ENCODE measurements around the gene MIA2. TPM values are rescaled to one million over a fixed set of nuclear protein-coding genes. Genes with fewer than 3 reads are reported as not detected.
"Not testable (repeated sequence)": the region's sequence is repeated elsewhere in the genome, so short reads cannot be mapped to it uniquely, and the experiment has no call there.

Gene MIA2
- total RNA-seq, 1 donor from 2014 or later = 24.7 TPM

GRCh38 chr14:39272918-39273317 lies 39.2 kb downstream of the MIA2 start:
- Histone ChIP-seq H3K4me1 (peaks cover 36% of the 10 kb centered on the region), H3K36me3 (no peaks in the 10 kb centered on the region), H3K27me3 (ENCODE audit: low read depth) (no peaks in the 10 kb centered on the region), H3K4me3 (no peak overlapping the region), H3K27ac (replicated peaks) (no peak overlapping the region), H3K9me3 (replicated peaks) (peaks cover 20% of the 10 kb centered on the region)
- no peak for DNase-seq
- intact Hi-C loops (cut with micrococcal nuclease) = no loop called here
- TF ChIP-seq, protein P1, sequence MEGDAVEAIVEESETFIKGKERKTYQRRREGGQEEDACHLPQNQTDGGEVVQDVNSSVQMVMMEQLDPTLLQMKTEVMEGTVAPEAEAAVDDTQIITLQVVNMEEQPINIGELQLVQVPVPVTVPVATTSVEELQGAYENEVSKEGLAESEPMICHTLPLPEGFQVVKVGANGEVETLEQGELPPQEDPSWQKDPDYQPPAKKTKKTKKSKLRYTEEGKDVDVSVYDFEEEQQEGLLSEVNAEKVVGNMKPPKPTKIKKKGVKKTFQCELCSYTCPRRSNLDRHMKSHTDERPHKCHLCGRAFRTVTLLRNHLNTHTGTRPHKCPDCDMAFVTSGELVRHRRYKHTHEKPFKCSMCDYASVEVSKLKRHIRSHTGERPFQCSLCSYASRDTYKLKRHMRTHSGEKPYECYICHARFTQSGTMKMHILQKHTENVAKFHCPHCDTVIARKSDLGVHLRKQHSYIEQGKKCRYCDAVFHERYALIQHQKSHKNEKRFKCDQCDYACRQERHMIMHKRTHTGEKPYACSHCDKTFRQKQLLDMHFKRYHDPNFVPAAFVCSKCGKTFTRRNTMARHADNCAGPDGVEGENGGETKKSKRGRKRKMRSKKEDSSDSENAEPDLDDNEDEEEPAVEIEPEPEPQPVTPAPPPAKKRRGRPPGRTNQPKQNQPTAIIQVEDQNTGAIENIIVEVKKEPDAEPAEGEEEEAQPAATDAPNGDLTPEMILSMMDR (IDR thresholded peaks at IDR 0.05; ENCODE audit: borderline replicate concordance) = no peak

GRCh38 chr14:39275395-39275794 lies 41.7 kb downstream of the MIA2 start:
- TF ChIP-seq, protein P1 (IDR thresholded peaks at IDR 0.05; ENCODE audit: borderline replicate concordance) = no peak
- Histone ChIP-seq H3K4me3 (no peak overlapping the region), H3K36me3 (peaks cover 16% of the 10 kb centered on the region), H3K9me3 (replicated peaks) (peaks cover 20% of the 10 kb centered on the region), H3K27ac (replicated peaks) (no peak overlapping the region), H3K27me3 (ENCODE audit: low read depth) (no peaks in the 10 kb centered on the region), H3K4me1 (peaks cover 12% of the 10 kb centered on the region)
- DNase-seq = no peak
- intact Hi-C loops (cut with micrococcal nuclease) = no loop called here

- H3K4me1 ChIP-seq = peaks cover 12% of the 10 kb centered on the region
- no peaks in the 10 kb centered on the region for H3K27me3 ChIP-seq (ENCODE audit: low read depth)
- H3K4me3 ChIP-seq = no peak overlapping the region
- TF ChIP-seq, protein P1 (IDR thresholded peaks at IDR 0.05; ENCODE audit: borderline replicate concordance) = no peak
- intact Hi-C loops (cut with micrococcal nuclease) = no loop called here
- DNase-seq = no peak
- H3K9me3 ChIP-seq (replicated peaks) = peaks cover 20% of the 10 kb centered on the region
- no peak overlapping the region for H3K27ac ChIP-seq (replicated peaks)
- peaks cover 20% of the 10 kb centered on the region for H3K36me3 ChIP-seq
These were observed 42.3 kb downstream of the MIA2 start for GRCh38 chr14:39276005-39276404.

- Histone ChIP-seq H3K27ac (replicated peaks) (no peak overlapping the region), H3K27me3 (ENCODE audit: low read depth) (no peaks in the 10 kb centered on the region), H3K36me3 (peaks cover 27% of the 10 kb centered on the region), H3K4me3 (no peak overlapping the region), H3K4me1 (peaks cover 12% of the 10 kb centered on the region), H3K9me3 (replicated peaks) (peaks cover 15% of the 10 kb centered on the region)
- TF ChIP-seq, protein P1 (IDR thresholded peaks at IDR 0.05; ENCODE audit: borderline replicate concordance) = no peak
- DNase-seq = no peak
- intact Hi-C loops (cut with micrococcal nuclease) = no loop called here
These were observed 42.9 kb downstream of the MIA2 start for GRCh38 chr14:39276579-39277114.

DNA sequence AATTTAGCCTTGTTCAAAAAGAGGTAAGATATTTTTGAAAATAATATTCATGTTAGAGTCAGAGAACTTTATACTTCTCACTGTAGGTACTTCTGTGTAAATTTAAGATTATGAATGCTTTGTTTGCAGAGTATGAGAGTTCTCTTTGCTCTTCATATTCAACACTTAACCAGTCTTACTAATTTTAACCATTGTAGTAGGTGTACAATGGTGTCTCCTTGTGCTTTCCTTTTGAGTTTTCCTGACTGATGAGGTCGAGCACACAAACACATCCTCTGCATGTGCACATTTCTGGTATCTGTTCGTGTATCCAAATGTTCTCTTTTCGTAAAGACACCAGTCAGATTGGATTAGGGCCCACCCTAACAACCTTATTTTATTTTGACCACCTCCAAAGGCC lies 45.8 kb downstream of the MIA2 start:
- Histone ChIP-seq H3K36me3 (peaks cover 51% of the 10 kb centered on the region), H3K4me3 (no peak overlapping the region), H3K9me3 (replicated peaks) (no peaks in the 10 kb centered on the region), H3K27me3 (ENCODE audit: low read depth) (no peaks in the 10 kb centered on the region), H3K27ac (replicated peaks) (no peak overlapping the region), H3K4me1 (peaks cover 12% of the 10 kb centered on the region)
- intact Hi-C loops (cut with micrococcal nuclease) = no loop called here
- TF ChIP-seq, protein P1 (IDR thresholded peaks at IDR 0.05; ENCODE audit: borderline replicate concordance) = no peak
- DNase-seq = no peak

DNA sequence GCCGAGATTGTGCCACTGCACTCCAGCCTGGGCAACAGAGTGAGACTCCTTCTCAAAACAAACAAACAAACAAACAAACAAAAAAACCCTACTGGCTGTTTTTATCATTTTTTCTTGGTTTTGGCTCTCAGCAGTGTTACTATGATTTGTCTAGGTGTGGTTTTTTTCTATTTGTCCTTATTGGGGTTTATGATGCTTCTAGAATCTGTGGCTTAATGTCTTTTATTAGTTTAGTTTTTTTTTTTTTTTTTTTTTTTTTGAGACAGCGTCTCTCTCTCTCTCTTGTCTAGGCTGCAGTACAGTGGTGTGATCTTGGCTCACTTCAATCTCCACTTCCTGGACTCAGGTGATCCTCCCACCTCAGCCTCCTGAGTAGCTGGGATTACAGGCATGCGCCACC lies 47.0 kb downstream of the MIA2 start:
- DNase-seq; intact Hi-C loops (cut with micrococcal nuclease); H3K27me3 ChIP-seq (ENCODE audit: low read depth); H3K27ac ChIP-seq (replicated peaks); H3K9me3 ChIP-seq (replicated peaks); H3K4me1 ChIP-seq; H3K4me3 ChIP-seq: not testable (repeated sequence)
- H3K36me3 ChIP-seq = peaks cover 51% of the 10 kb centered on the region
